ENCODE data around the gene SUN1. TPM values are rescaled to one million over a fixed set of nuclear protein-coding genes. Genes with fewer than 3 reads are reported as not detected.

SUN1 gene
- total and polyA plus RNA-seq, 7 experiments from 2014 or later: 39.4 to 254 (median 97.2) TPM

GRCh38 chr7:820341-820740 is 11.9 kb upstream of the SUN1 start:
- Histone ChIP-seq H3K27me3 (ENCODE audit: control insufficient read depth in 2 of 2, insufficient read depth in 2 of 2, low read length in 2 of 2) (no peaks in the 10 kb centered on the region), H3K9me3 (ENCODE audit: control insufficient read depth in 2 of 3, low read length in 3 of 3) (no peaks in the 10 kb centered on the region), H3K27ac (ENCODE audit: low read depth, low read length) (no peak overlapping the region), H3K36me3 (ENCODE audit: control insufficient read depth in 2 of 3, insufficient read depth in 3 of 3, low read length in 3 of 3) (peaks cover 0 to 17% (median 0%) of the 10 kb centered on the region in 3 experiments), H3K4me1 (ENCODE audit: control insufficient read depth in 2 of 2, insufficient read depth in 2 of 2, low read length in 2 of 2) (peaks cover 5 to 12% of the 10 kb centered on the region in 2 donors), H3K4me3 (ENCODE audit: low read length) (no peak overlapping the region)
- Mint-ChIP-seq H3K36me3 (peaks cover 0 to 26% (median 15%) of the 10 kb centered on the region in 5 donors), H3K27me3 (peaks cover 0 to 9% (median 0%) of the 10 kb centered on the region in 5 donors), H3K27ac (peak overlapping the region in 2 of 9 donors; percentile 1 to 32), H3K4me1 (peaks cover 40 to 79% (median 71%) of the 10 kb centered on the region in 7 donors), H3K4me3 (peak overlapping the region in 4 of 10 donors; percentile 2 to 42 (median 22)), H3K9me3 (no peaks in the 10 kb centered on the region)
- intact Hi-C loops (cut with micrococcal nuclease): no loop called here
- POLR2A ChIA-PET: interaction anchor here (5.0 kb wide), 1 partner anchor 56 kb away, joined by 19 read pairs; the partner anchor contains the start of gene GET4
- no peak for ATAC-seq
- DNase-seq: no peak
- CTCF ChIA-PET: no interaction called here

- peaks cover 38 to 89% (median 79%) of the 10 kb centered on the region in 7 donors for H3K4me1 Mint-ChIP-seq
- peaks cover 0 to 29% (median 15%) of the 10 kb centered on the region in 5 donors for H3K36me3 Mint-ChIP-seq
- H3K4me3 Mint-ChIP-seq: peak overlapping the region in 2 of 10 donors; percentile 29
Measured at GRCh38 chr7:821688-822087, 10.6 kb upstream of the SUN1 start.

GRCh38 chr7:822692-823276 is 9.5 kb upstream of the SUN1 start:
- peaks cover 33 to 83% (median 75%) of the 10 kb centered on the region in 7 donors for H3K4me1 Mint-ChIP-seq
- Histone ChIP-seq H3K4me3 (ENCODE audit: low read length) (no peak overlapping the region), H3K4me1 (ENCODE audit: control insufficient read depth in 2 of 2, insufficient read depth in 2 of 2, low read length in 2 of 2) (peaks cover 0 to 8% of the 10 kb centered on the region in 2 donors), H3K9me3 (ENCODE audit: control insufficient read depth in 2 of 3, low read length in 3 of 3) (no peaks in the 10 kb centered on the region), H3K27ac (ENCODE audit: low read depth, low read length) (no peak overlapping the region), H3K27me3 (ENCODE audit: control insufficient read depth in 2 of 2, insufficient read depth in 2 of 2, low read length in 2 of 2) (no peaks in the 10 kb centered on the region), H3K36me3 (ENCODE audit: control insufficient read depth in 2 of 3, insufficient read depth in 3 of 3, low read length in 3 of 3) (peaks cover 0 to 17% (median 0%) of the 10 kb centered on the region in 3 experiments)
- peaks cover 0 to 29% (median 15%) of the 10 kb centered on the region in 5 donors for H3K36me3 Mint-ChIP-seq
- H3K27ac Mint-ChIP-seq: peak overlapping the region in 4 of 9 donors; percentile 54 to 82 (median 68)
- ChIA-PET POLR2A (no interaction called here), CTCF (no interaction called here)
- H3K27me3 Mint-ChIP-seq: peaks cover 0 to 5% (median 0%) of the 10 kb centered on the region in 5 donors
- H3K9me3 Mint-ChIP-seq: no peaks in the 10 kb centered on the region
- intact Hi-C loops (cut with micrococcal nuclease): no loop called here
- DNase-seq (no peak), ATAC-seq (no peak)
- H3K4me3 Mint-ChIP-seq: peak overlapping the region in 1 of 10 donors; percentile 32

More at GRCh38 chr7:821688-822087, 10.6 kb upstream of the SUN1 start:
- ChIA-PET POLR2A (no interaction called here), CTCF (interaction anchor here (1.0 kb wide), 1 partner anchor 43 kb away, joined by 5 read pairs; no protein-coding TSS in a partner anchor)
- Histone ChIP-seq H3K27me3 (ENCODE audit: control insufficient read depth in 2 of 2, insufficient read depth in 2 of 2, low read length in 2 of 2) (no peaks in the 10 kb centered on the region), H3K4me3 (ENCODE audit: low read length) (no peak overlapping the region), H3K4me1 (ENCODE audit: control insufficient read depth in 2 of 2, insufficient read depth in 2 of 2, low read length in 2 of 2) (peaks cover 5 to 12% of the 10 kb centered on the region in 2 donors), H3K27ac (ENCODE audit: low read depth, low read length) (no peak overlapping the region), H3K36me3 (ENCODE audit: control insufficient read depth in 2 of 3, insufficient read depth in 3 of 3, low read length in 3 of 3) (peaks cover 0 to 17% (median 0%) of the 10 kb centered on the region in 3 experiments), H3K9me3 (ENCODE audit: control insufficient read depth in 2 of 3, low read length in 3 of 3) (no peaks in the 10 kb centered on the region)
- DNase-seq (no peak), ATAC-seq (no peak)
- H3K9me3 Mint-ChIP-seq: no peaks in the 10 kb centered on the region
- peak overlapping the region in 1 of 9 donors; percentile 62 for H3K27ac Mint-ChIP-seq
- H3K27me3 Mint-ChIP-seq: peaks cover 0 to 8% (median 0%) of the 10 kb centered on the region in 5 donors
- intact Hi-C loops (cut with micrococcal nuclease): no loop called here

GRCh38 chr7:823649-824048 is 8.6 kb upstream of the SUN1 start:
- H3K27me3 ChIP-seq (ENCODE audit: control insufficient read depth in 2 of 2, insufficient read depth in 2 of 2, low read length in 2 of 2): no peaks in the 10 kb centered on the region
- POLR2A ChIA-PET: no interaction called here
- no peak overlapping the region for H3K27ac ChIP-seq (ENCODE audit: low read depth, low read length)
- H3K36me3 ChIP-seq (ENCODE audit: control insufficient read depth in 2 of 3, insufficient read depth in 3 of 3, low read length in 3 of 3): peaks cover 0 to 17% (median 0%) of the 10 kb centered on the region in 3 experiments
- H3K4me3 ChIP-seq (ENCODE audit: low read length): no peak overlapping the region
- no peaks in the 10 kb centered on the region for H3K4me1 ChIP-seq (ENCODE audit: control insufficient read depth in 2 of 2, insufficient read depth in 2 of 2, low read length in 2 of 2)
- Mint-ChIP-seq H3K27ac (peak overlapping the region in 4 of 9 donors; percentile 15 to 82 (median 38)), H3K36me3 (peaks cover 0 to 29% (median 13%) of the 10 kb centered on the region in 5 donors), H3K27me3 (no peaks in the 10 kb centered on the region), H3K4me1 (peaks cover 24 to 78% (median 71%) of the 10 kb centered on the region in 7 donors), H3K9me3 (no peaks in the 10 kb centered on the region), H3K4me3 (peak overlapping the region in 1 of 10 donors; percentile 3)
- DNase-seq: no peak
- H3K9me3 ChIP-seq (ENCODE audit: control insufficient read depth in 2 of 3, low read length in 3 of 3): no peaks in the 10 kb centered on the region
- no peak for ATAC-seq
- intact Hi-C loops (cut with micrococcal nuclease): no loop called here
- CTCF ChIA-PET: no interaction called here

- ATAC-seq (no peak), DNase-seq (no peak)
- peaks cover 0 to 29% (median 12%) of the 10 kb centered on the region in 5 donors for H3K36me3 Mint-ChIP-seq
- Histone ChIP-seq H3K36me3 (ENCODE audit: control insufficient read depth in 2 of 3, insufficient read depth in 3 of 3, low read length in 3 of 3) (peaks cover 0 to 17% (median 0%) of the 10 kb centered on the region in 3 experiments), H3K9me3 (ENCODE audit: control insufficient read depth in 2 of 3, low read length in 3 of 3) (no peaks in the 10 kb centered on the region), H3K4me1 (ENCODE audit: control insufficient read depth in 2 of 2, insufficient read depth in 2 of 2, low read length in 2 of 2) (no peaks in the 10 kb centered on the region), H3K4me3 (ENCODE audit: low read length) (no peak overlapping the region), H3K27me3 (ENCODE audit: control insufficient read depth in 2 of 2, insufficient read depth in 2 of 2, low read length in 2 of 2) (no peaks in the 10 kb centered on the region), H3K27ac (ENCODE audit: low read depth, low read length) (no peak overlapping the region)
- no peak overlapping the region for H3K4me3 Mint-ChIP-seq
- intact Hi-C loops (cut with micrococcal nuclease): no loop called here
- no peaks in the 10 kb centered on the region for H3K9me3 Mint-ChIP-seq
- ChIA-PET POLR2A (no interaction called here), CTCF (no interaction called here)
- no peaks in the 10 kb centered on the region for H3K27me3 Mint-ChIP-seq
- peak overlapping the region in 4 of 9 donors; percentile 15 to 48 (median 22) for H3K27ac Mint-ChIP-seq
- peaks cover 23 to 79% (median 73%) of the 10 kb centered on the region in 7 donors for H3K4me1 Mint-ChIP-seq
Measured at GRCh38 chr7:824081-824480, 8.2 kb upstream of the SUN1 start.

GRCh38 chr7:824664-825063 is 7.6 kb upstream of the SUN1 start:
- intact Hi-C loops (cut with micrococcal nuclease): no loop called here
- no peaks in the 10 kb centered on the region for H3K27me3 Mint-ChIP-seq
- Histone ChIP-seq H3K27me3 (ENCODE audit: control insufficient read depth in 2 of 2, insufficient read depth in 2 of 2, low read length in 2 of 2) (no peaks in the 10 kb centered on the region), H3K36me3 (ENCODE audit: control insufficient read depth in 2 of 3, insufficient read depth in 3 of 3, low read length in 3 of 3) (peaks cover 0 to 17% (median 0%) of the 10 kb centered on the region in 3 experiments), H3K4me3 (ENCODE audit: low read length) (no peak overlapping the region), H3K4me1 (ENCODE audit: control insufficient read depth in 2 of 2, insufficient read depth in 2 of 2, low read length in 2 of 2) (no peaks in the 10 kb centered on the region), H3K9me3 (ENCODE audit: control insufficient read depth in 2 of 3, low read length in 3 of 3) (no peaks in the 10 kb centered on the region), H3K27ac (ENCODE audit: low read depth, low read length) (no peak overlapping the region)
- peaks cover 0 to 29% (median 8%) of the 10 kb centered on the region in 5 donors for H3K36me3 Mint-ChIP-seq
- no peak for ATAC-seq
- H3K9me3 Mint-ChIP-seq: no peaks in the 10 kb centered on the region
- peaks cover 19 to 77% (median 72%) of the 10 kb centered on the region in 7 donors for H3K4me1 Mint-ChIP-seq
- H3K27ac Mint-ChIP-seq: peak overlapping the region in 2 of 9 donors; percentile 48 to 66
- CTCF ChIA-PET: no interaction called here
- DNase-seq: no peak
- POLR2A ChIA-PET: no interaction called here
- no peak overlapping the region for H3K4me3 Mint-ChIP-seq

All from naive thymus-derived CD4-positive, alpha-beta T cell (primary cell).